ENCODE data around the gene KCTD1. TPM values are rescaled to one million over a fixed set of nuclear protein-coding genes. Genes with fewer than 3 reads are reported as not detected.

The KCTD1 gene
- total RNA-seq, 1 donor from 2014 or later = 29.5 TPM

- no peaks in the 10 kb centered on the region for H3K9me3 Mint-ChIP-seq (ENCODE audit: low read depth)
- no peak overlapping the region for H3K27ac Mint-ChIP-seq
- no peaks in the 10 kb centered on the region for H3K4me1 Mint-ChIP-seq (ENCODE audit: low read depth)
- H3K36me3 Mint-ChIP-seq (ENCODE audit: insufficient read depth) = no peaks in the 10 kb centered on the region
- no peak overlapping the region for H3K4me3 Mint-ChIP-seq (ENCODE audit: low read depth)
- no peak for TF ChIP-seq CTCF (IDR thresholded peaks at IDR 0.05; ENCODE audit: unreplicated experiment)
- H3K27me3 Mint-ChIP-seq = peaks cover 59% of the 10 kb centered on the region
- DNase-seq (ENCODE audit: low spot score, unreplicated experiment) = no peak
These were observed 7.6 kb upstream of the KCTD1 start for GRCh38 chr18:26555804-26556553.

- Mint-ChIP-seq H3K4me1 (ENCODE audit: low read depth) (peaks cover 5% of the 10 kb centered on the region), H3K27ac (no peak overlapping the region), H3K4me3 (ENCODE audit: low read depth) (no peak overlapping the region), H3K36me3 (ENCODE audit: insufficient read depth) (no peaks in the 10 kb centered on the region), H3K9me3 (ENCODE audit: low read depth) (no peaks in the 10 kb centered on the region), H3K27me3 (peaks cover 69% of the 10 kb centered on the region)
- TF ChIP-seq CTCF (IDR thresholded peaks at IDR 0.05; ENCODE audit: unreplicated experiment) = no peak
- no peak for DNase-seq (ENCODE audit: low spot score, unreplicated experiment)
These were observed 5.6 kb upstream of the KCTD1 start for GRCh38 chr18:26553943-26554342.

GRCh38 chr18:26551695-26552081 lies 3.3 kb upstream of the KCTD1 start:
- TF ChIP-seq CTCF (IDR thresholded peaks at IDR 0.05; ENCODE audit: unreplicated experiment) = no peak
- Mint-ChIP-seq H3K4me3 (ENCODE audit: low read depth) (peak overlapping the region; percentile 40), H3K27ac (peak overlapping the region; percentile 70), H3K27me3 (peaks cover 64% of the 10 kb centered on the region), H3K4me1 (ENCODE audit: low read depth) (peaks cover 9% of the 10 kb centered on the region), H3K9me3 (ENCODE audit: low read depth) (no peaks in the 10 kb centered on the region), H3K36me3 (ENCODE audit: insufficient read depth) (no peaks in the 10 kb centered on the region)
- no peak for DNase-seq (ENCODE audit: low spot score, unreplicated experiment)

GRCh38 chr18:26550998-26551694 lies 2.8 kb upstream of the KCTD1 start:
- peaks cover 2% of the 10 kb centered on the region for H3K36me3 Mint-ChIP-seq (ENCODE audit: insufficient read depth)
- TF ChIP-seq CTCF (IDR thresholded peaks at IDR 0.05; ENCODE audit: unreplicated experiment) = no peak
- no peaks in the 10 kb centered on the region for H3K9me3 Mint-ChIP-seq (ENCODE audit: low read depth)
- H3K27me3 Mint-ChIP-seq = peaks cover 63% of the 10 kb centered on the region
- H3K4me1 Mint-ChIP-seq (ENCODE audit: low read depth) = peaks cover 14% of the 10 kb centered on the region
- H3K4me3 Mint-ChIP-seq (ENCODE audit: low read depth) = peak overlapping the region; percentile 40
- peak overlapping the region; percentile 70 for H3K27ac Mint-ChIP-seq
- DNase-seq (ENCODE audit: low spot score, unreplicated experiment) = no peak

- TF ChIP-seq CTCF (IDR thresholded peaks at IDR 0.05; ENCODE audit: unreplicated experiment) = no peak
- Mint-ChIP-seq H3K27ac (no peak overlapping the region), H3K9me3 (ENCODE audit: low read depth) (no peaks in the 10 kb centered on the region), H3K4me1 (ENCODE audit: low read depth) (peaks cover 30% of the 10 kb centered on the region), H3K4me3 (ENCODE audit: low read depth) (peak overlapping the region; percentile 69), H3K36me3 (ENCODE audit: insufficient read depth) (peaks cover 2% of the 10 kb centered on the region), H3K27me3 (peaks cover 54% of the 10 kb centered on the region)
- peak; percentile 15 for DNase-seq (ENCODE audit: low spot score, unreplicated experiment)
These were observed 1.1 kb upstream of the KCTD1 start for GRCh38 chr18:26549263-26550094.

All from progenitor cell of endocrine pancreas (in vitro differentiated cells).